CD14-positive monocyte (primary cell): ENCODE data around the gene RAB11FIP3. TPM values are rescaled to one million over a fixed set of nuclear protein-coding genes. Genes with fewer than 3 reads are reported as not detected.
A peak's percentile ranks its signal among the peaks of the same experiment; 100 is the strongest.

ENCODE experiments used
- DNase-seq, 3 donors: peaks; one replicate each; pipeline ENCODE4 v3.0.0-alpha.2; 2011 to 2022
- H2AFZ ChIP-seq: 2 replicates; pipeline ENCODE4 v1.6.0; 2012; ENCODE audit warnings: mild to moderate bottlenecking, low read depth, low read length, inconsistent platforms; ENCODE audit not compliant: insufficient read depth, poor library complexity, severe bottlenecking
- H3K27ac ChIP-seq, 2 donors: 1 replicate in 1 of 2; 2 replicates in 1 of 2; pipeline ENCODE4 v1.5.1; 2012 to 2013; ENCODE audit warnings: low read length in 2 of 2, control low read depth in 1 of 2, inconsistent platforms in 1 of 2, low read depth in 1 of 2, mild to moderate bottlenecking in 1 of 2
- H3K27me3 ChIP-seq, 2 donors: one replicate each; pipeline versions ENCODE4 v1.6.0 to v1.6.1; 2011 to 2013; ENCODE audit warnings: low read length in 2 of 2; ENCODE audit not compliant: control insufficient read depth in 2 of 2, insufficient read depth in 2 of 2
- H3K36me3 ChIP-seq, 2 donors: replicated peaks in 1 of 2; 1 replicate in 1 of 2; 2 replicates in 1 of 2; pipeline versions ENCODE4 v1.5.1 to v1.6.1; 2012 to 2013; ENCODE audit warnings: low read length in 2 of 2, control low read depth in 1 of 2, inconsistent platforms in 1 of 2, mild to moderate bottlenecking in 1 of 2; ENCODE audit not compliant: insufficient read depth in 2 of 2, control insufficient read depth in 1 of 2
- H3K4me1 ChIP-seq, 2 donors: 1 replicate in 1 of 2; 2 replicates in 1 of 2; pipeline versions ENCODE4 v1.5.1 to v1.6.1; 2012 to 2013; ENCODE audit warnings: low read length in 2 of 2, control low read depth in 1 of 2, inconsistent platforms in 1 of 2, mild to moderate bottlenecking in 1 of 2, moderate library complexity in 1 of 2; ENCODE audit not compliant: insufficient read depth in 2 of 2, control insufficient read depth in 1 of 2
- H3K4me2 ChIP-seq: replicated peaks from 2 replicates; pipeline ENCODE3; 2012; ENCODE audit warnings: low read length, moderate library complexity, mild to moderate bottlenecking; ENCODE audit not compliant: poor library complexity, severe bottlenecking; ENCODE audit errors: extremely low read depth
- H3K4me3 ChIP-seq, 3 experiments: fragments of 200-600 bp in 1 of 3; sonication (generic) in 1 of 3; replicated peaks in 1 of 3; 1 replicate in 2 of 3; 2 replicates in 1 of 3; pipeline ENCODE4 v1.5.1; 2011 to 2013; ENCODE audit warnings: low read length in 3 of 3, mild to moderate bottlenecking in 3 of 3, control low read depth in 2 of 3, low read depth in 2 of 3, inconsistent platforms in 1 of 3, moderate library complexity in 1 of 3
- H3K79me2 ChIP-seq: 2 replicates; pipeline ENCODE4 v1.6.0; 2012; ENCODE audit warnings: mild to moderate bottlenecking, control low read depth, inconsistent platforms, low read length, moderate library complexity; ENCODE audit not compliant: insufficient read depth
- H3K9ac ChIP-seq: 2 replicates; pipeline ENCODE4 v1.6.0; 2017; ENCODE audit warnings: low read length, mild to moderate bottlenecking; ENCODE audit not compliant: insufficient read depth, poor library complexity, severe bottlenecking
- H3K9me3 ChIP-seq, 2 donors: replicated peaks in 1 of 2; 1 replicate in 1 of 2; 2 replicates in 1 of 2; pipeline versions ENCODE4 v1.5.1 to v1.6.1; 2012 to 2013; ENCODE audit warnings: low read length in 2 of 2, control low read depth in 1 of 2; ENCODE audit not compliant: control insufficient read depth in 1 of 2, insufficient read depth in 1 of 2
- H4K20me1 ChIP-seq: 2 replicates; pipeline ENCODE4 v1.6.0; 2012; ENCODE audit warnings: mild to moderate bottlenecking, low read length, control low read depth, moderate library complexity; ENCODE audit not compliant: insufficient read depth
- H3K27ac Mint-ChIP-seq, 7 donors: one replicate each; pipeline ENCODE4 v1.8.0; 2020; ENCODE audit warnings: mild to moderate bottlenecking in 7 of 7, mixed read lengths in 7 of 7, moderate library complexity in 6 of 7, inconsistent platforms in 2 of 7
- H3K27me3 Mint-ChIP-seq, 3 donors: one replicate each; pipeline ENCODE4 v1.8.0; 2021 to 2022; ENCODE audit warnings: low read depth in 3 of 3, mild to moderate bottlenecking in 3 of 3, mixed read lengths in 3 of 3, moderate library complexity in 3 of 3, inconsistent platforms in 1 of 3
- H3K36me3 Mint-ChIP-seq, 2 donors: one replicate each; pipeline ENCODE4 v1.8.0; 2020; ENCODE audit warnings: mixed read lengths in 2 of 2, inconsistent platforms in 1 of 2, mild to moderate bottlenecking in 1 of 2
- H3K4me1 Mint-ChIP-seq: one replicate; pipeline ENCODE4 v1.8.0; 2020; ENCODE audit warnings: mild to moderate bottlenecking, mixed read lengths
- H3K4me3 Mint-ChIP-seq, 2 donors: one replicate each; pipeline ENCODE4 v1.8.0; 2020; ENCODE audit warnings: mild to moderate bottlenecking in 2 of 2, mixed read lengths in 2 of 2, moderate library complexity in 1 of 2
- H3K9me3 Mint-ChIP-seq, 7 donors: one replicate each; pipeline ENCODE4 v1.8.0; 2020 to 2022; ENCODE audit warnings: mixed read lengths in 7 of 7, mild to moderate bottlenecking in 6 of 7, moderate library complexity in 6 of 7, inconsistent platforms in 2 of 7
- WGBS: methylation state at CpG from one replicate; pipeline ENCODE4 v1.1.5; 2013; ENCODE audit warnings: missing lambda C conversion rate; ENCODE audit not compliant: insufficient coverage; 5-methylcytosine and 5-hydroxymethylcytosine counted together
- intact Hi-C, 2 donors: fragments of 100-400 bp; cut with micrococcal nuclease; formaldehyde crosslinking; loops; one replicate each; pipeline versions ENCODE4 v1.15.0 to v1.15.1; 2023
- polyA plus RNA-seq, 3 donors: library from polyadenylated mRNA; depleted of rRNA in 1 of 3; unstranded in 2 of 3; stranded (reverse) in 1 of 3; fragments of 300-500 nt in 2 of 3; fragments of >200 nt in 1 of 3; fragmentation: Illumina TruSeq in 2 of 3; gene quantifications; 1 replicate in 2 of 3; 2 replicates in 1 of 3; pipeline ENCODE4 v1.2.3, GENCODE V29; 2012 to 2021
- TF ChIP-seq, protein P1 (sequence below): fragments of 200-600 bp; IDR thresholded peaks from one replicate; pipeline ENCODE4 v1.8.0; 2022; ENCODE audit warnings: antibody characterized with exemption, mild to moderate bottlenecking

Gene RAB11FIP3
- polyA plus RNA-seq, 3 donors = 0.37 to 7.5 (median 0.49) TPM

DNA sequence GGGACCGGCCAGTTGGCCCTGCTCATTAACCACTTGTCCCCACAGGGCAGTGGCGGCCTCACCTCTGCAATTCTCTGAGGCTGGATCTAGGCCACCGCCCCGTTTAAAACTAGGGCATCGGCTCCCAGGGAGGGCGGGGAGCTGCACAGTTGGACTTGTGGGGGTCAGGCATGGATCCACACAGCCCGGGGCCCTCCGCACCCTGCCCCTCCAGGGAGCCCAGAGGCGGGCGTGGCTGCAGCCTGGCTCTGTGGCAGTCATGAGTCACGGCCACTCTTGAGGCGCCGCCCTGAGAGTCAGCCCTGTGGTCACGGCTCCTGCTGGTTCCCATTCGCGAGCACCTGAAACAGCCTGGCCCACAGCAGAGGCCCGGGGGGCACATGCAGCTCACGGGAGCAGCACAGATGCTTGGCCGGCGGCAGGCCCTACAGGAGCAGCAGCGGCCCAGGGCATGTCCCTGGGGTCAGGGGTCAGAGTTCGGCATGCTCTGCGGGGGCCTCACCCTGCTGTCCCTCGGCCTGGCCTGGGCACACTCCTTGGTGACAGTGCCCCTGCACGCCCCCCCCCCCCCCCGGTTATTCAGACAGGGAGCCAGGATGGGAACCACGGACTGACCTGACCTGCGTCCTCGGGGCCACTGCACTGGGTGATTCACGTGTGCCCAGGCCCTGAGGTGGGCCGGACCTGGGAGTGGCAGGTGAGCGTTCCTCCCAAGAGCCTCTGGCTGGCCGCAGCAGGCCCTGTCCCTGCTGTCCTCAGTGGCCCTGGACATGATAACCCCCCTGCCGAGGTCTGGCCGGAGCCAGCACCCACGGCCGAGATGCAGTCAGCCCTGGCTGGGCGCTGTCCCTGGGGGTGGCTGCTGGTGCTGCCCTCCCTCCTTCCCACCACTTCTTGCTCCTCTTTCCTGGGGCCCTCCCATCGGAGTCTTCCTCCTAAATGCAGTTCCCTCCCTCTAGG lies 110.3 kb downstream of the RAB11FIP3 start:
- no peak overlapping the region for H3K4me2 ChIP-seq
- peaks cover 11 to 18% of the 10 kb centered on the region in 2 donors for H3K4me1 ChIP-seq
- no peaks in the 10 kb centered on the region for H3K9me3 ChIP-seq
- H3K4me3 ChIP-seq = no peak overlapping the region
- peak overlapping the region in 1 of 2 donors; percentile 61 for H3K27ac ChIP-seq
- H2AFZ ChIP-seq = no peak overlapping the region
- Mint-ChIP-seq H3K4me3 (no peak overlapping the region), H3K9me3 (no peaks in the 10 kb centered on the region), H3K4me1 (peaks cover 4% of the 10 kb centered on the region), H3K36me3 (peaks cover 19 to 31% of the 10 kb centered on the region in 2 donors), H3K27ac (peak overlapping the region in 5 of 7 donors; percentile 25 to 79 (median 65)), H3K27me3 (no peaks in the 10 kb centered on the region)
- WGBS = 74% methylated on average over 34 of the region's 39 CpGs
- no peaks in the 10 kb centered on the region for H3K27me3 ChIP-seq
- H4K20me1 ChIP-seq = peaks cover 91% of the 10 kb centered on the region
- intact Hi-C loops = no loop called here
- H3K9ac ChIP-seq = peak overlapping the region; percentile 36
- TF ChIP-seq, protein P1, sequence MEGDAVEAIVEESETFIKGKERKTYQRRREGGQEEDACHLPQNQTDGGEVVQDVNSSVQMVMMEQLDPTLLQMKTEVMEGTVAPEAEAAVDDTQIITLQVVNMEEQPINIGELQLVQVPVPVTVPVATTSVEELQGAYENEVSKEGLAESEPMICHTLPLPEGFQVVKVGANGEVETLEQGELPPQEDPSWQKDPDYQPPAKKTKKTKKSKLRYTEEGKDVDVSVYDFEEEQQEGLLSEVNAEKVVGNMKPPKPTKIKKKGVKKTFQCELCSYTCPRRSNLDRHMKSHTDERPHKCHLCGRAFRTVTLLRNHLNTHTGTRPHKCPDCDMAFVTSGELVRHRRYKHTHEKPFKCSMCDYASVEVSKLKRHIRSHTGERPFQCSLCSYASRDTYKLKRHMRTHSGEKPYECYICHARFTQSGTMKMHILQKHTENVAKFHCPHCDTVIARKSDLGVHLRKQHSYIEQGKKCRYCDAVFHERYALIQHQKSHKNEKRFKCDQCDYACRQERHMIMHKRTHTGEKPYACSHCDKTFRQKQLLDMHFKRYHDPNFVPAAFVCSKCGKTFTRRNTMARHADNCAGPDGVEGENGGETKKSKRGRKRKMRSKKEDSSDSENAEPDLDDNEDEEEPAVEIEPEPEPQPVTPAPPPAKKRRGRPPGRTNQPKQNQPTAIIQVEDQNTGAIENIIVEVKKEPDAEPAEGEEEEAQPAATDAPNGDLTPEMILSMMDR = no peak
- H3K79me2 ChIP-seq = peaks cover 95% of the 10 kb centered on the region
- peaks cover 22 to 41% of the 10 kb centered on the region in 2 donors for H3K36me3 ChIP-seq
- DNase-seq = peak; percentile 20 to 45 (median 27)

DNA sequence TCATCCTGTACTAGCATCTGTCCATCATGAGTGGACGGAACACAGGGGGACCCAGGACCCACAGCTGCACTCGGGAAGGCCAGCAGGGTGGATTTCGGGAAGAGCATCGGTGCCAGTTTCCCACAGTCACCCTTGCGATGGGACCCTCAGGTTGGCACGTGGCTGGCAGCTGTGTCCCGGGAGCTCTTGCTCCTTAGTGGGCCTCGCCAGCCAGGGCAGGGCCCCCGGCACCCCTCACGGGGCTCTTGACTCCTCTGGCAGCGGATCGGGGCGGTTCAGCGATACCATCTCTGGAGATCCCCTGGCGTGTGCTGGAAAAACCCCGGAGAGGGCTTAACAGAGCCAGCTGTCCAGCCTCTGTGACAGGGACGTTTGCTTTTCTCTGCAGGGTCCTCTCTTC lies 111.3 kb downstream of the RAB11FIP3 start:
- no peak for DNase-seq
- Histone ChIP-seq H3K9me3 (no peaks in the 10 kb centered on the region), H2AFZ (no peak overlapping the region), H3K36me3 (peaks cover 30 to 46% of the 10 kb centered on the region in 2 donors), H3K4me1 (peaks cover 11 to 18% of the 10 kb centered on the region in 2 donors), H3K4me2 (no peak overlapping the region), H4K20me1 (peaks cover 92% of the 10 kb centered on the region), H3K79me2 (peaks cover 90% of the 10 kb centered on the region), H3K4me3 (no peak overlapping the region), H3K9ac (no peak overlapping the region), H3K27ac (no peak overlapping the region), H3K27me3 (no peaks in the 10 kb centered on the region)
- peaks cover 4% of the 10 kb centered on the region for H3K4me1 Mint-ChIP-seq
- H3K27ac Mint-ChIP-seq = peak overlapping the region in 3 of 7 donors; percentile 11 to 61 (median 42)
- H3K4me3 Mint-ChIP-seq = no peak overlapping the region
- intact Hi-C loops = no loop called here
- peaks cover 19 to 31% of the 10 kb centered on the region in 2 donors for H3K36me3 Mint-ChIP-seq
- no peaks in the 10 kb centered on the region for H3K27me3 Mint-ChIP-seq
- WGBS = 95% methylated on average over 17 of the region's 17 CpGs
- H3K9me3 Mint-ChIP-seq = no peaks in the 10 kb centered on the region
- TF ChIP-seq, protein P1 = no peak
